Endothelial cell of umbilical vein (primary cell): ENCODE measurements around the gene HIPK1.

Experiments
- EZH2 ChIP-seq: IDR thresholded peaks from 2 replicates; pipeline ENCODE4 v1.6.1; 2012; ENCODE audit warnings: borderline replicate concordance, low read depth, mild to moderate bottlenecking, moderate library complexity, low read length, inconsistent platforms; ENCODE audit not compliant: severe bottlenecking
- GATA2 ChIP-seq: IDR thresholded peaks from 2 replicates; pipeline ENCODE4 v1.7.0; 2011; ENCODE audit warnings: low read depth, mild to moderate bottlenecking, moderate library complexity, mixed read lengths, low read length; ENCODE audit not compliant: insufficient read length, insufficient read depth
- JUN ChIP-seq: IDR thresholded peaks from 2 replicates; pipeline ENCODE4 v1.6.1; 2011; ENCODE audit warnings: borderline replicate concordance, low read depth; ENCODE audit not compliant: insufficient read length, insufficient read depth
- MYC ChIP-seq: IDR thresholded peaks from one replicate; pipeline ENCODE4 v1.6.1; 2011; ENCODE audit warnings: mild to moderate bottlenecking, low read depth, low read length
- POLR2A ChIP-seq: IDR thresholded peaks from 2 replicates; pipeline ENCODE4 v1.6.1; 2012; ENCODE audit warnings: low read depth, mild to moderate bottlenecking, control low read depth, low read length
- POLR2AphosphoS5 ChIP-seq: IDR thresholded peaks from 2 replicates; pipeline ENCODE4 v1.6.1; 2012; ENCODE audit warnings: low read depth, mild to moderate bottlenecking, control low read depth, low read length, moderate library complexity; ENCODE audit not compliant: insufficient read depth
- TF ChIP-seq, protein P1 (sequence below), 2 donors: IDR thresholded peaks; 1 replicate in 1 of 2; 2 replicates in 1 of 2; pipeline ENCODE4 v1.5.1; 2011; ENCODE audit warnings: low read length in 2 of 2, mild to moderate bottlenecking in 2 of 2, moderate library complexity in 2 of 2, control low read depth in 1 of 2, inconsistent platforms in 1 of 2, low read depth in 1 of 2; ENCODE audit not compliant: insufficient read depth in 1 of 2; ENCODE audit errors: extremely low read depth in 1 of 2
- TF ChIP-seq, protein P2 (sequence below): IDR thresholded peaks from 2 replicates; pipeline ENCODE4 v1.6.1; 2011; ENCODE audit not compliant: insufficient read depth, insufficient read length

DNA sequence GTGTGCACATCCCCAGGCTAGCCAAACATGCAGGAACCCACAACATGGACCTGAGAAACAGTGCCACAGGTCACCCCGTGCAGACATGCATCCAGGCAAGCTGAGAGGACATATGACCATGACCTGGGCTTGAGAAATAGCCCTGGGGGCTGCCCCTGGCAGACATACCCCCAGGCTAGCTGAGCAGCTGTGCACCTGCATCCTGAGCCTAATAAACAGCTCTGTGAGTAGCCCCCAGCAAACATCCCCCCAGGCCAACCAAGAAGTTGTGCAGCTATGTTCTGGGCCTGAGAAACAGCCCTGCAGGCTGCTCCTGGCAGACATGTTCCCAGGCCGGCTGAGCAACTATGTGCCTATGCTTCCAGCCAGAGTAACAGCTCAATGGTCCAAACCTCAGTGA lies 64.6 kb downstream of the HIPK1 start:
- TF ChIP-seq POLR2AphosphoS5: no peak
- TF ChIP-seq, protein P1, sequence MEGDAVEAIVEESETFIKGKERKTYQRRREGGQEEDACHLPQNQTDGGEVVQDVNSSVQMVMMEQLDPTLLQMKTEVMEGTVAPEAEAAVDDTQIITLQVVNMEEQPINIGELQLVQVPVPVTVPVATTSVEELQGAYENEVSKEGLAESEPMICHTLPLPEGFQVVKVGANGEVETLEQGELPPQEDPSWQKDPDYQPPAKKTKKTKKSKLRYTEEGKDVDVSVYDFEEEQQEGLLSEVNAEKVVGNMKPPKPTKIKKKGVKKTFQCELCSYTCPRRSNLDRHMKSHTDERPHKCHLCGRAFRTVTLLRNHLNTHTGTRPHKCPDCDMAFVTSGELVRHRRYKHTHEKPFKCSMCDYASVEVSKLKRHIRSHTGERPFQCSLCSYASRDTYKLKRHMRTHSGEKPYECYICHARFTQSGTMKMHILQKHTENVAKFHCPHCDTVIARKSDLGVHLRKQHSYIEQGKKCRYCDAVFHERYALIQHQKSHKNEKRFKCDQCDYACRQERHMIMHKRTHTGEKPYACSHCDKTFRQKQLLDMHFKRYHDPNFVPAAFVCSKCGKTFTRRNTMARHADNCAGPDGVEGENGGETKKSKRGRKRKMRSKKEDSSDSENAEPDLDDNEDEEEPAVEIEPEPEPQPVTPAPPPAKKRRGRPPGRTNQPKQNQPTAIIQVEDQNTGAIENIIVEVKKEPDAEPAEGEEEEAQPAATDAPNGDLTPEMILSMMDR (IDR thresholded peaks at IDR 0.05; ENCODE audit: extremely low read depth in 1 of 2, insufficient read depth in 1 of 2, low read depth in 1 of 2, low read length in 2 of 2): no peak
- no peak for TF ChIP-seq POLR2A
- TF ChIP-seq GATA2: no peak
- TF ChIP-seq, protein P2, sequence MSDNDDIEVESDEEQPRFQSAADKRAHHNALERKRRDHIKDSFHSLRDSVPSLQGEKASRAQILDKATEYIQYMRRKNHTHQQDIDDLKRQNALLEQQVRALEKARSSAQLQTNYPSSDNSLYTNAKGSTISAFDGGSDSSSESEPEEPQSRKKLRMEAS: no peak
- TF ChIP-seq MYC: no peak
- no peak for TF ChIP-seq EZH2
- TF ChIP-seq JUN: no peak
